GM19035 (cell line): Measurements from ENCODE around the gene IL32.
A peak's percentile ranks its signal among the peaks of the same experiment; 100 is the strongest.

Experiments used
- ATAC-seq: cut with Tn5 transposase; IDR thresholded peaks from one replicate; pipeline ENCODE4 v1.9.1; 2021; ENCODE audit not compliant: unreplicated experiment

The IL32 gene

DNA sequence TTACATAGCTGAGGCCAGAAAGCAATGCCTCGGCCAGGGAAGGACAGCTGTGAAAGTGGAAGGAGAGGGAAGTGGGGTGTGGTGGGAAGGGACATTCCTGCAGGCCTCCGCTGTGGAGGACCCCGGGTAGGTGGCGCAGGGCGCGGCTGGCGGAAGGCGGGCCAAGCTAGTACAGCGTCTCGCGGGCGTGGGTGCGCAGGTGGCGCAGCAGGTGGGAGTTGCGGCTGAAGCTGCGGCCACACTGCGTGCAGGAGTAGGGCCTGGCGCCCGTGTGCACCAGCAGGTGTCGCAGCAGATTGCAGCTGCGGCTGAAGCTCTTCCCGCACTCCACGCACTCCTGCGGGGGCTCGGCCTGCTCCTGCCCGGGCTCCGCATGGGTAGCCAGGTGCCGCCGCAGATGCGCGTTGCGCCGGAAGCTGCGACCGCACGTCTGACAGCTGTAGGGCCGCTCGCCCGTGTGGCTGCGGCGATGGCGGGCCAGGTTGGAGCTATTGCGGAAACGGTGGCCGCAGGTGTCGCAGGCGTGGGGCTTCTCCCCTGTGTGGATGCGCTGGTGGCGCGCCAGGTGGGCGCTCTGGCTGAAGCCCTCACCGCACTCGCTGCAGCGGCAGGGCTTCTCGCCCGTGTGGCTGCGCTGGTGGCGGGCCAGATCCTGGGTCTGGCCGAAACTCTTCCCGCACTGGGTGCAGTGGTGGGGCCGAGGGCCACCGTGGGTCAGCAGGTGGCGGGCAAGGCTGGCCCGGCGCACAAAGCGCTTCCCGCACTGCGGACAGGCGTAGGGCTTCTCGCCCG lies 23.7 kb downstream of the IL32 start:
- ATAC-seq = no peak

DNA sequence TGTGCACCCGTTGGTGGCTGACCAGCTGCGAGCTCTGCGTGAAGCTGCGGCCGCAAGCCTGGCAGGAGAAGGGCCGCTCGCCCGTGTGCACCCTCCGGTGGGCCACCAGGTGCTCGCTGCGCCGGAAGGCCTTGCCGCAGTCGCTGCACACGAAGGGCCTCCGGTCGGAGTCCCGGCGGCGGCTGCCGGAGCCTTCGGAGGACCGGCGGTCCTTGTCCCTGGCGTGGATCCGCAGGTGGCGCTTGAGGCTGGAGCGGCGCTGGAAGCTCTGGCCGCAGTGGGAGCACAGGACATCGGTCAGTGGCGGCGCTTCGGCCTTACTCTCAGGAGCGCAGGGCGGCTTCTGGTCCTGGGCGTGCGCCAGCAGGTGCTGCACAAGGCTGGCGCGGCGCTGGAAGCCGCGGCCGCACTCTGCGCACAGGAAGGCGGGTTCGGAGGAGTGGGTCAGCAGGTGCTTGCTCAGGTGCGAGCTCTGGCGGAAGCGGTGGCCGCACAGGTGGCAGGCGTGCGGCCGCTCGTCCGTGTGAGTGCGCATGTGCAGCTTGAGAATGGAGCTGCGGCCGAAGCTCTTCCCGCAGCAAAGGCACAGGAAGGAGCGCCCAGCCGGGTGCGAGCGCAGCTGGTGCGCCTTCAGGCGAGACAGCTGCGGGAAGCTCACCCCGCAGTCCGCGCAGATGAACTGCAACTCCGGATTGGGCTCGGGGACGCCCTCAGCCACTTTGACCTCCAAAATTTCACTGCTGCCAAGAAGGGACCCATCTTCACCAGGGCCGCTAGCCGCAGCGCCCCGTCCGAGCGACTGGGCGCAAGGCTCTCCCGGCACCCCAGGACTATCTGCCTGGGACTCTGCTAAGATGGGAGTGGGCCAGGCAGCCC lies 24.5 kb downstream of the IL32 start:
- ATAC-seq = no peak

DNA sequence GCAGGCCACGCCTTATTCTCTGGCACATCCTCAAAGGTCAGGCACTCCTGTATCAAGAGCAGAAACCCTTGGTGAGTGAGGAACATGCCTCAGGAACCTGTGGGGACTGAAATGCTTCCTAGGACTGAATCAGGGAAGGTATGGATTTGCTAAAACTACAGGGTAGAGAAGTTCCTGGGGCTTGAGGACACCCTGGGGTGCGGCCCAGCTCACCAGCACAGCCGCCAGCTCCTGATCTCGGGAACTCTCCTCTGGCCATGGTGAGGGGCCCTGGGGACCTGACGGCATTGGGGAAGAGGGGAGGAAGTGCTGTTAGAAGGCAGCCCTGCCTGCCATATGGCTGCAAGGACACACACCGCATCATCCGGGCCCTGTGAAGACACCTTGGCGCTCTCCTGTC lies 26.1 kb downstream of the IL32 start:
- ATAC-seq = no peak

DNA sequence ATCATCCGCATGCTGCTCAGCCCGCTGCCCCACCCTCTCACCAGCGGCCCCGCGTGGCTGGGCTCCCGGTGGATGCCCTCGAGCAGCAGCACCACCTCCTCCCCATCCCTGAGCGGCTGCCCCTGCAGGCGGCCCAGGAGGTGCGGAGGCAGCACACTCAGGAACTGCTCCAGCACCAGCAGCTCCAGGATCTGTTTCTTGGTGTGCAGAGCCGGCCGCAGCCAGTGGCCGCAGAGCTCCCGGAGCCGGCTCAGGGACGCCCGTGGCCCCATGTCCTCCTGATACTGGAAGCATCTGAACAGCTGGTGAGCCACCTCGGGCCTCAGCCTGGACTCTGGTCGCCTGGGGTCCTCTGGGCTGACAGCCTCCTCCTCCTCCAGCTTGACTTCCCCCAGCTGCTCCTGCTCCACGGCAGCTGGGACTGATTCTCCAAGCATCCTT lies 27.1 kb downstream of the IL32 start:
- ATAC-seq = no peak

DNA sequence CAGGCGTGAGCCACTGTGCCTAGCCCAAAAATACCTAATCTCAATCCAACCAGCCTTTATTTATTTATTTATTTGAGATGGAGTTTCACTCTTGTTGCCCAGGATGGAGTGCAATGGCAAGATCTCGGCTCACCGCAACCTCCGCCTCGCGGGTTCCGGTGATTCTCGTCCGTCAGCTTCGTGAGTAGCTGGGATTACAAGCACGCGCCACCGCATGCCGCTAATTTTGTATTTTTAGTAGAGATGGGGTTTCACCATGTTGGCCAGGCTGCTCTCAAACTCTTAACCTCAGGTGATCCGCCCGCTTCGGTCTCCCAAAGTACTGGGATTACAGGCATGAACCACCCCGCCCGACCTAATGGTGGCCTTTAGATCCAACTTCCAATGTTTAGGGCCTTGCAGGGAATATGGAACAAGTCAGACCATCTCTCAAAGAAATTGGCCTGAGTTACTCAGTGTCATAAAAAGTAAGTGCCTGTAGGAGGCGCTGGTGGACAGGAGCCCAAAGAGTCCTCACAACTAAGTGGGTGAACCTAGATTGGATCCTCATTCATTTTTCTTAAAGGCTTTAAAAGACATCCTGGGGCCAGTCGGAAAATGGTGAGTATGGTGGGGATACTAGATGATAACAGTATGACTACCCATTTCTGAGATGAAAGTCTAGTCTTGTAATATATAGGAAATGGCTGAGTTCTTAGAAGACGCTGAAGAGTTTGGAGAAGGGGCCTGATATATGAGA lies 29.0 kb downstream of the IL32 start:
- ATAC-seq = no peak

DNA sequence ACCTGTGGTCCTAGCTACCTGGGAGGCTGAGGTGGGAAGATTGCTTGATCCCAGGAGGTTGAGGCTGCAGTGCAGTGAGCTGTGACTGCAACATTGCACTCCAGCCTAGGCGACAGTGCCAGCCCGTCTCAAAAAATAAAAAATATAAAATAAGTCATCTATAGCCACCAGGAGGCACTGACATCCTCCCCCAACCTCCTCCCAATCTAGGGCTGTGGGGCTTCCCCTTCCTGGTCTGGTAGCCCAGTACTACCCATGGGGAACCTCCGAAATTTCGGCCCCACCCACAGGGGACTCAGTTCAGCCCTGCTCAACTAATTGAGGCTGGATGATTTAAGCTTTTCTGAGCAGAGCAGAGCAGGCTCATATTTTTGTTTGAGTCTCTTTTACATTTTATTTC lies 30.4 kb downstream of the IL32 start:
- ATAC-seq = peak; percentile 57

DNA sequence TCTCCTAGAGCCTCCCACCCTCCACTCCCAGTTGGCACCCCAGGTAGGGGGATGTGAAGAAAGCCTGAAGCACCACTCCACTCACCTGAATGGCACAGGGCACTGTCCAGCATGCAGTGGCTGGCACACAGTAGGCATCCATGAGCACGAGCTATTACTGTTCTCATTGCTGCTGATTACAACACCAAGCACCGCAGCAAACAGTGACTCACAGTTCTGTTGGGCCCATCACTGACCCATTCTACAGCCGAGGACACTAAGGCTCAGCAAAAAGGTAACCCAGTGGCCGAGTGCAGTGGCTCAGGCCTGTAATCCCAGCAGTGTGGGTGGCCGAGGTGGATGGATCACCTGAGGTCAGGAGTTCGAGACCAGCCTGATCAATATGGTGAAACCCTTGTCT lies 30.9 kb downstream of the IL32 start:
- no peak for ATAC-seq

DNA sequence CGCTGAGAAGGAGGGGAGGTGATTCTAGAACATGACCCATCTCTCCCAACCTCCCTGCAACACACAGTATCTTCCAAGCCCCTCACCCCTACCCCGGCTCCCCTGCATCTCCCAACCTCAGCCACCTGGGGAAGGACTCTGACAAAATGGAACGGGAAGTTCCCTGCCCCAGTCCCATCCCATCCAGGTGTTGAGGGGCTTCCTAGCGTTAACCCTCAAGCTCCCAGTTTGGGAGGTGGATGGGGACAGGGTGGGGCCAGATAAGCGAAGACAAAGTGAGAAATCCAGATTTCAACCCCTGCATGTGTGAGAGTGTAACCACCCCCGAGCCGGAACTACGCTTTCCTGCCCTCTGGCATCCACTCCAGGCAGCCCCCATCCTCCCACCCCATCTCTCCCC lies 31.8 kb downstream of the IL32 start:
- ATAC-seq = no peak

DNA sequence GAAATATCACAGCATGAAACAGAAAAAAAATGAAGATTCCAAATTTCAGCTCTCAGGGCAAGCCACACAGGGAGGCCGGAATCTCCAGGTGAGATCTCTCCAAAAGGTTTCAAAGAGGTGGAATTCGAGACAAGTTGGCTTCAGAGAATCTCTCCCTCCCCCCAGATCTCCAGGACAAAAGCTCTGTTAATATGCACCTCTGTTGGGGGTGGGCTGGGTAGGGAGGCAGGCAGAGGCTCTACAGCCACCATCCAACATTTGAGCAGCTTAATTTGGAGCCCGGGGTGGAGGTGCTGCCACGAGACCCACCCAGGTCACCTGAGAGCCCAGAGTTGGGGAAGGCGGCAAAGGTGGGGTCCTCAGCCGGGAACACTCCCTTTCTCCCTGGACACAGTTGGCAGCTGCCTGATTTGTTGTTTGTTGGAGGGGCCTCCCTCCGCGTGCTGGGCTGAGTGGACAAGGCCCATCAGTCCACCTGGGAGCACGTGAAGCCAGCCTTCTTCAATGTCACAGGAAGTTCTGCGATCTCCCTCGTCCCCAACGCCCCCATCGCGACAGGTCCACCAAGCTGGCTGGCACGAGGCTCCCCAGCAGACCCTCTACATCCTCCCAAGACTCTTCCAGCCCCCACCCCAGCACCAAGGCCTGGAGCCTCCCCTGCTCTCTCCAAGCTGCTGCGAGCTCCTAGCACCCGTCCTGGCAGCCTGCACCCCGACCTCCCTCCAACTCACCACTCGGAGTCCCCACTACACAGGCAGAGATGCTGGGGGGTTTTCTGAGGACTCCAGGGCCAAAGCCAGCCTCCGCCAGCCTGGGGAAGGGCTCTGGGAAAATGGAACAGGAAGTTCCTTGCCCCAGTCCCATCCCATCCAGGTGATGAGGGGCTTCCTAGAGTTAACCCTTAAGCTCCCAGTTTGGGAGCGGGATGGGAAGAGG lies 33.3 kb downstream of the IL32 start, which contains the start of gene ZSCAN10:
ZSCAN10 (minus strand) TSS at position 836 of the 936 bp plus-strand sequence. CDS start 6,357 bp downstream, outside the sequence.
- no peak for ATAC-seq

DNA sequence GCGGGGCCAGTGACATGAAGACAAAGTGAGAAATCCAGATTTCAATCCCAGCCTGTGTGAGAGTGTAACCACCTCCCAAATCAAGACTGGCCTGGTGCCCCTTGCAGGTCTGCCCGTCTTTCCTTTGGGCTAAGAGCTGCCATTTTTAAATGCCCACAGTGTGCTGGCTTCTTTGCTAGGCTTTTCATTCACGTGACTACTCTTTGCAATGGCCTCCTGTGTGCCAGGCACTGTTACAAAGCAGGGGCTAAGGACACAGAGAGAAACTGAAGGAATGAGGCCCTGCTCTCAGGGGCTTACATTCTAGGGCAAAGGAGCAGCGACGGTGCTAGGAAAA lies 33.9 kb downstream of the IL32 start:
- no peak for ATAC-seq

DNA sequence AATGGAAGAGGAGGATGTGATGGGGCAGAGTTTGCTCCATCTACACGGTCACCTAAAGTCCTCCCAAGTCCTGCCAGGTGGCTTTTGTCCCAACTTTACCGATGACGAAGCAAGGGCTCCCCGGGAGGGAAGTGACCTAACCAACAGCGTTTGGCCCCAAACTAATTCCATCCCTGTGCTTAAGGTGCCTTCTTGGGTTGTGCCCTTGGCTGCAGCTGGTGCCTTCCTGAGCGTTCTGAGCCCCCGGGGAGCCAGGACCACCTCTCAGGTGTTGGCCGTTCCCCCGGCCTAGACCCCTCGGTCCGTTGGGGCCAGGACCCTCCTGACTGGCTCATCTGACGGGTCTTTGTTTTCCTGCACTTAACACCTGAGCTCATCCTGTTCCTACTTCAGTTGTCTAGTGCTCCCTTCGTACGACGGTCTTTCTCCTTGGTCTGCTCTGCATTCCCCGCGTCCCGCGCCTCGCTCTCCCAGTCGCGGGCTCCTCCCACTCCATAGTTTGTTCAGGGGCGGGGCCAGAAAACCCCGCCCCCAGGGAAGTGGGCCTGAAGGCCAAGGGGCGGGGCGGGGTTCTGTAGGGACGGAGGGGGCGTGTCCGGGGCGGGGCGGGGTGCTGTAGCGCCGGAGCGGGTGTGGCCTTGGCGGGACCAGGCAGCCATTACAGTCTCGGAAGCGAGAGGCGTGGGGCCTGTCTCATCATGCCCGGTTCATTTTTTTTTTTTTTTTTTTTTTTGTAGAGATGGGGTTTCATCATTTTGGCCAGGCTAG lies 34.5 kb downstream of the IL32 start:
- ATAC-seq = peak; percentile 64

DNA sequence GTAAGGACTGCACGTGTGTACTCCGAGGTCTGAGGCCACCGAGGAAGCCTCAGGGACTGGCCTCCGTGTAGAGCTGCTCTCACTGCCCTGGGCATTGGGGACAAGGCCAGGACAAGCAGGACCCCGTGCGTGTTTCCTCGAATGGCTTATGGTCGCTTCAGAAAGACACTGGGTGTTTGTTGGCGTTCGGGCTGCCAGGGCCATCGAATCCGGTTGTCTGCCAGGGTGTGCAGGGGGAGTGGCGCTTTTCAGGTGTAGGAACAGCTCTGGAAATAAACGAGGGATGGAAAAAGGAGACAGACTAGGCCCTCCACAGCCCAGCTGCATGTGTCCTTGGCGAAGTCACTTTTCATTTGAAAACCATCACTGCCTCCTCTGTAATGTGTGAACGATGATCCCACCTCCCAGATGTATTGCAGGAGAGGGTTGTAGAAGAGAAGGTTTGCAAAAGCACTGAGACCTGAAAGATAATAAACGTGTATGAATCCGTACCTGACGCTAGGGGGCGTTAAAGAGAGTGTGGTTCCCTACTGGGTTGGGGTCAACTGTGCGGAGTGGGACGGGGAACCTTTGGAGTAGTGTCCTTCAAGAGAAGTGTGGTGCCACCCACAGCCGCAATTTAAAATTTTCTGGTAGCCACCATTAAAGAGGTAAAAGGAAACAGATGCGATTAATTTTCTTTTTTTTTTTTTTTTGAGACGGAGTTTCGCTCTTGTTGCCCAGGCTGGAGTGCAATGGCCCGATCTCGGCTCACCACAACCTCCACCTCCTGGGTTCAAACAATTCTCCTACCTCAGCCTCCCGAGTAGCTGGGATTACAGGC lies 35.8 kb downstream of the IL32 start:
- ATAC-seq = no peak

DNA sequence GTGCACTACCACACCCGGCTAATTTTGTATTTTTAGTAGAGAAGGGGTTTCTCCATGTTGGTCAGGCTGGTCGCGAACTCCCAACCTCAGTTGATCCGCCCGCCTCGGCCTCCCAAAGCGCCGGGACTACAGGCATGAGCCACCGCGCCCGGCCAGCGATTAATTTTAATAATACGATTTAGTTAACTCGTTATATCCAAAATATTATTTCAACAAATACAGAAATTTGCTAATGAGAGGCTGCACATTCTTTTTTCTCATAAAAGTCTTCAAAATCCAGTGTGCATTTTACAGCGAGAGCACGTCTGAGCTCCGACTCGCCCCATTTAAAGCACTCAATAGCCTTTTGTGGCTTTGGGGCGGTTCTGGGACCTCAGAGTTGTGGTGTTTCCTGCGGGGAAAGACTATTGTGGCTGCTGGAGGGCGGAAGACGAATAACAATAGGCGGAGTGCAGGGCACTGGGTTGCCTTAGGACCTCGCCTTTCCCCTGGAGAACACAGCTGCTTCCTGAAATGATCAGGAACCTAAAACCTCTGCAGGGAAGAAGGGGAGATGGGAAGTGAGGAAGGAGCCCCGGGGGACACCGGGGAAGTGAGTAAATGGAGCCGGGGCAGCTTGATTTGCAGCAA lies 36.5 kb downstream of the IL32 start:
- no peak for ATAC-seq

DNA sequence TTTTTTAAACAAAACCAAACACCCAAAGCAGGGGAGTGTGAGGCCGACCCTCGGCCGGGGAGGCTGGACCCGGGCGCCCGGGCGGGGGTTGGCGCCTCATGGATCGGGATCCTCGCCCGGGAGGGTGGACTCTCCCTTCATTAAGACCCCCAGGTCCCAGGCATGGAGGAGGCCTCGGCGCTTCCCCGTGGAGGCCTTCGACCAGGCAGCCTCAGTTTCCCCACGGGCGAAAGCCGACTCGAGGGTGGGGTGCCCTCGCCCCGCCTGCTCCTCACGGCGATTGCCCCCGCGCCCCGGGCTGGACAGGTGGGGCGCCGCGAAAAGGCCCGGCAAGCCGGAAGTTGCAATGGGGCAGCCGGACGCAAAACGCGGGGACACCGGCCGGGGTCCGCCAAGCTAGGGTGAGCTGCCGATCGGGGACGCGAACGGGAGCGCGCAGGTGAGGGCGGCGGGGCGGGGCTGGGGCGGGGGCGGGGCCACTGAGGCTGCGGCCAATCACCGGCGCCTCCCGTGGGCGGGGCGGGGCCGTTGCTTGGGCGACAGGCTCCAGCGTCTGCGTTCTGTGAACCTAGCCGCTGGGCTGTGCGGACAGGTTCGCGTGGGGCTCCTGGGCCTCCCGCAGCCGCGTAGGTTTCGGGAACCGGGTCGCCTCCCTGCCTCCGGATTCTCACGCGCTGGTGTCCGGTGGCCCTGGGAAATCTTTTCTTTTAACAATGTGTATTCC lies 40.9 kb downstream of the IL32 start:
- peak; percentile 87 for ATAC-seq

DNA sequence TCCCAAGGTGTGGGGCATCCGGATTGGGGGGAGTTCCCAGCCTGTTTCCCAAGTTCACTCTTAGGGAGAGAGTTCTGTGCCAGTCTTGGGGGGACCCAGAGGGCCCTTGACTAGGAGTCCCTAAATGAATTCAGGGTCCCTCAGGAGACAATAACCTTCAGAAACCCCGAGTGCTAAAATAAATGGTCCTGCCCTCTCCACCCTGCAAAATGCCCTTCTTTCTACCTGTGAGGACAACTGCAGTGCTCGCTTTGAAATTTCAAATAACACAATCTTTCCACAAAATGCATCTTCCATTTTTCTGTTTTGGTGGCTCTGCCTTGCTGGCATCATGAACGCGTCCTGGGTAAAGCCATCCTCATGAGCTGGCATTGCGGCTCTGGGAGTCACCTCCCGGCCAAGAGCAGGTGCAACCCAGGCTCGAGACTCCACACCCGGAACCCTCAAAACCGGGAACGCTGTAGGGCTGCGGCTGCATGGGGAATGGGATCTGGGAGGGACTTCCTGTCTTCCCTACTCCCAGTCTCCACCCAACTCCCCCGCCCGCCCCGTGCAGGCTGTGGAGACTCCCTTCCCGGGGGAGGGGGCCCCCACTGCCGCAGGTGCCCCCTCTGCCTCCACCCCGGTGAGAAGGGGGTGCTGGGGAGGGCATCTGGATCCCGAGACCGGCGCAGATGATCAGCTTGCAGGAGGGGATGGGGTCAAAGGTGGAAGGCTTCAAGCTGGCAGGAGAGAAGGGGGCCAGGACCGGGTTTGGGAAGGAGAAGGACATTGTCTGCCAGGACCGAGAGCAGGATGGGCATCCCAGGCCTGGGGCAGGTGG lies 46.8 kb downstream of the IL32 start, which contains the start of gene ZNF205:
ZNF205 (plus strand) TSS at position 529 of the 823 bp plus-strand sequence. CDS start 845 bp downstream, outside the sequence.
- no peak for ATAC-seq

DNA sequence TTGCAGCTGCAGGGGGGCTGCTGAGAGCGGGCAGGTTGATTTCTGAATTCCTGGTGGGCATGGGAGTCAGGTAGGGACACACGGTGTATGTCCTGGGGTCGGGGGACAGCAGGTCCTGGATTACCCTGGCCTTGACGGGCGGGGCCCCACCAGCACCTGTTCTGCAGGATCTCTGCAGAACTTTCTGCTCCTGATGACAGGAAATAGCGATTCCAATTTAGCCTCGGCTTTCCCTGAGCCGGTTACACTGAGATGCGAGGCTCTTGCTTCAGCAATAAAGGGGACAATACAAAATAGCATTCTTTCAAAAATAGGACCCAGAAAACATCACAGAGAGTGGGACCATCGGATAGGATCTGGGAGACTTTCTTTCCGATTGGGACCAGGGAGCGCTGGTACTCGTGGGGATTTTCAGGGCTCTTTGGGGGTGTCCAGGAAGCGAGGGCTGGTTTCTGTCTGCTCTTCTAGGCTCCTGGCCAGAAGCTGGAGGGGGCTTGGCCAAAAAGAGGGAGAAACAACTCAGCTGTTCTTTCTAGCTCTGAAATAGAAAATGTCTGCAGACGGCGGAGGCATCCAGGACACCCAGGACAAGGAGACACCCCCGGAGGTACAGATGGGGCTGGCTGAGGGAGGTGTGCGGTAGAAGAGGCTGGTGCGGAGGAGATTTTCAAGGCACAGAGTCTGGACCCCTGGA lies 47.6 kb downstream of the IL32 start:
- ATAC-seq = no peak
